HCT116 (cell line): ENCODE measurements around the gene TTYH1.

Source experiments
- JUND ChIP-seq: IDR thresholded peaks from 2 replicates; pipeline ENCODE4 v1.6.1; 2012
- SP1 ChIP-seq: IDR thresholded peaks from 2 replicates; pipeline ENCODE4 v1.6.1; 2012; ENCODE audit warnings: low read depth
- SRF ChIP-seq: IDR thresholded peaks from 2 replicates; pipeline ENCODE4 v1.6.1; 2012; ENCODE audit warnings: low read depth
- TF ChIP-seq, protein P1 (sequence below): IDR thresholded peaks from 2 replicates; pipeline ENCODE4 v1.6.1; 2012
- TF ChIP-seq, protein P2 (sequence below), 3 experiments: fragments of 200-600 bp in 1 of 3; sonication (generic) in 1 of 3; IDR thresholded peaks in 2 of 3; conservative IDR thresholded peaks in 1 of 3; 2 replicates each; pipeline ENCODE4 v1.5.1; 2012 to 2017; ENCODE audit warnings: low read depth in 2 of 3, low read length in 2 of 3, antibody characterized with exemption in 1 of 3, borderline replicate concordance in 1 of 3, control low read depth in 1 of 3, mild to moderate bottlenecking in 1 of 3, mixed read lengths in 1 of 3, mixed run types in 1 of 3, moderate library complexity in 1 of 3; ENCODE audit not compliant: insufficient read depth in 1 of 3

DNA sequence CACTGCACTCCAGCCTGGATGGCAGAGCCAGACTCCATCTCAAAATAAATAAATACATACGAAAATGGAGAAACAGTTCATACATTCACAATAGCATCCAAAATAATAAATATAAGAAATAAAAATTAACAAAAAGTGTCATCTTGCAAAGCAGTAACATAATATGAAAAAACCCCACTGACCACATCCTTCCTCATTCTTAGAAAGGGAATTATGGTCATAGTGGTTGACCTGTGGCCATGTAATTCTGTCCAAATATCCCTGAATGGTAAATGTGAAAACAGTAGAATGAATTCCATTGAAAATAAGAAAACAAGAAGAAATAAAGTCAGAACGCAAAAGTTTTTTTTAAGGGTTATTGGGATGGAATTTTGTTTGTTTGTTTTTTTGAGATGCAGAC lies 64.8 kb downstream of the TTYH1 start:
- TF ChIP-seq SP1 (no peak), SRF (no peak), JUND (no peak)
- TF ChIP-seq, protein P1, sequence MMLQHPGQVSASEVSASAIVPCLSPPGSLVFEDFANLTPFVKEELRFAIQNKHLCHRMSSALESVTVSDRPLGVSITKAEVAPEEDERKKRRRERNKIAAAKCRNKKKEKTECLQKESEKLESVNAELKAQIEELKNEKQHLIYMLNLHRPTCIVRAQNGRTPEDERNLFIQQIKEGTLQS: no peak
- TF ChIP-seq, protein P2, sequence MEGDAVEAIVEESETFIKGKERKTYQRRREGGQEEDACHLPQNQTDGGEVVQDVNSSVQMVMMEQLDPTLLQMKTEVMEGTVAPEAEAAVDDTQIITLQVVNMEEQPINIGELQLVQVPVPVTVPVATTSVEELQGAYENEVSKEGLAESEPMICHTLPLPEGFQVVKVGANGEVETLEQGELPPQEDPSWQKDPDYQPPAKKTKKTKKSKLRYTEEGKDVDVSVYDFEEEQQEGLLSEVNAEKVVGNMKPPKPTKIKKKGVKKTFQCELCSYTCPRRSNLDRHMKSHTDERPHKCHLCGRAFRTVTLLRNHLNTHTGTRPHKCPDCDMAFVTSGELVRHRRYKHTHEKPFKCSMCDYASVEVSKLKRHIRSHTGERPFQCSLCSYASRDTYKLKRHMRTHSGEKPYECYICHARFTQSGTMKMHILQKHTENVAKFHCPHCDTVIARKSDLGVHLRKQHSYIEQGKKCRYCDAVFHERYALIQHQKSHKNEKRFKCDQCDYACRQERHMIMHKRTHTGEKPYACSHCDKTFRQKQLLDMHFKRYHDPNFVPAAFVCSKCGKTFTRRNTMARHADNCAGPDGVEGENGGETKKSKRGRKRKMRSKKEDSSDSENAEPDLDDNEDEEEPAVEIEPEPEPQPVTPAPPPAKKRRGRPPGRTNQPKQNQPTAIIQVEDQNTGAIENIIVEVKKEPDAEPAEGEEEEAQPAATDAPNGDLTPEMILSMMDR (IDR thresholded peaks at IDR 0.05 in 2 of 3, conservative IDR thresholded peaks at IDR 0.05 in 1 of 3; ENCODE audit: borderline replicate concordance in 1 of 3, insufficient read depth in 1 of 3, low read depth in 2 of 3, low read length in 2 of 3): no peak
